SK-N-MC (cell line): ENCODE results near the gene SRGAP3.

Source experiments
- DNase-seq: peaks from one replicate; pipeline ENCODE4 v3.0.0-alpha.2; 2011; ENCODE audit warnings: low read depth, low spot score
- H3K27ac ChIP-seq: fragments of 200-600 bp; sonication (generic); 2 replicates; pipeline ENCODE4 v1.5.1; 2016; ENCODE audit warnings: mixed run types
- H3K36me3 ChIP-seq: fragments of 200-600 bp; sonication (generic); 2 replicates; pipeline ENCODE4 v1.6.1; 2017; ENCODE audit warnings: antibody characterized with exemption, low read length, mixed read lengths; ENCODE audit not compliant: insufficient read depth
- H3K4me3 ChIP-seq: fragments of 200-600 bp; sonication (generic); 2 replicates; pipeline ENCODE4 v1.5.1; 2016
- H3K9ac ChIP-seq: fragments of 200-600 bp; sonication (generic); 2 replicates; pipeline ENCODE4 v1.8.0; 2017; ENCODE audit warnings: mixed run types, mixed read lengths; ENCODE audit not compliant: insufficient read length
- H3K9me3 ChIP-seq: fragments of 200-600 bp; sonication (generic); 2 replicates; pipeline ENCODE4 v1.6.1; 2017; ENCODE audit warnings: low read depth, mild to moderate bottlenecking, antibody characterized with exemption, low read length, moderate library complexity, mixed read lengths
- EZH2 ChIP-seq: fragments of 200-600 bp; sonication (generic); IDR thresholded peaks from one replicate; pipeline ENCODE4 v1.6.1; 2017; ENCODE audit warnings: antibody characterized with exemption
- FOXP2 ChIP-seq: optimal IDR thresholded peaks from 2 replicates; pipeline ENCODE3; 2011; ENCODE audit warnings: mild to moderate bottlenecking, moderate library complexity; ENCODE audit not compliant: insufficient read depth; ENCODE audit errors: extremely low read length, control extremely low read depth
- POLR2AphosphoS5 ChIP-seq: IDR thresholded peaks from 2 replicates; pipeline ENCODE4 v1.6.1; 2012; ENCODE audit warnings: mild to moderate bottlenecking, low read depth, low read length, borderline replicate concordance

SRGAP3 gene

DNA sequence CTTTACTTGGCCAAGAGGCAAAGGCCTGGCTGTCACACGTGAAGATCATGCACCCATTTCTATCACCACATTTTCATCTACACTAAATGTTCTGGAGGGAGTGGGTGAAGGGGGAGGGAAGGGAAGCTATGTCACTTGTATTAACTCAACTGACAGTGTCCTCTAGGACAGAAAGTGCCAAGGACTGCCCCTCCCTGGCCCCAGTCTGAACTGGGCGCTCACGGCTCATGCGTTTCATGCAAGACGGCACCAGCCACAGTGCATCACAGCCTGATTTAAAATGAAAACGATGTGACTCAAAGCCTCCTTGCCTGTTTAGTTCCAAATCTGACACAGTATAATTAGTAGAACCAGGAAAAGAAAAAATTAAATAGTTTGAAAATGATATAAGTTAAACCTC is 265.4 kb downstream of the SRGAP3 start:
- no peak overlapping the region for H3K27ac ChIP-seq
- no peak overlapping the region for H3K9ac ChIP-seq
- no peak overlapping the region for H3K4me3 ChIP-seq
- DNase-seq: no peak
- no peak for TF ChIP-seq POLR2AphosphoS5
- TF ChIP-seq EZH2: no peak
- TF ChIP-seq FOXP2: no peak
- H3K9me3 ChIP-seq: no peaks in the 10 kb centered on the region
- no peaks in the 10 kb centered on the region for H3K36me3 ChIP-seq

GRCh38 chr3:8983591-8983990 is 265.9 kb downstream of the SRGAP3 start:
- TF ChIP-seq EZH2 (no peak), POLR2AphosphoS5 (no peak), FOXP2 (no peak)
- DNase-seq: no peak

GRCh38 chr3:8983026-8983425 is 266.4 kb downstream of the SRGAP3 start:
- Histone ChIP-seq H3K36me3 (no peaks in the 10 kb centered on the region), H3K9me3 (no peaks in the 10 kb centered on the region), H3K27ac (no peak overlapping the region), H3K9ac (no peak overlapping the region), H3K4me3 (no peak overlapping the region)
- DNase-seq: no peak
- TF ChIP-seq EZH2 (no peak), POLR2AphosphoS5 (no peak), FOXP2 (no peak)

More at GRCh38 chr3:8983591-8983990, 265.9 kb downstream of the SRGAP3 start:
- Histone ChIP-seq H3K4me3 (no peak overlapping the region), H3K9me3 (no peaks in the 10 kb centered on the region), H3K9ac (no peak overlapping the region), H3K27ac (no peak overlapping the region), H3K36me3 (no peaks in the 10 kb centered on the region)

DNA sequence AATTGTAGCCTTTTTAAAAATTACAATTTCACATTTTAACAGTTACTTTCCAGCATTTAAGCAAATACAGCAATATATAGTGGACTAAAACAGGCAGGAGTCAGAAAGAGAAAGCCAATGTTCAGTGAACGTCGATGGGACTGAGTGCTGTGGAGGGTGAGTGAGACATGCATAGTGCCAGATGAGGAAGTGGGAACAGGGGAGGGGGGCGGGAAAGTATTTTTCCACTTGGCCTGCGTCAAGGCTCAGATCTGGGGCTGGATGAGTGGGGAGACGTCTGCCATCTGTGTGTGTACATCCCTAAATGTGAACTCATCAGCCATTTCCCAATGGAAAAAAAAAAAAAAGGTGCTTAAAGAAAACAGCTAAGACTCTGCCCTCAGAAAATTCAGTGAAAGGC is 266.9 kb downstream of the SRGAP3 start:
- Histone ChIP-seq H3K36me3 (no peaks in the 10 kb centered on the region), H3K9ac (no peak overlapping the region), H3K4me3 (no peak overlapping the region), H3K27ac (no peak overlapping the region), H3K9me3 (no peaks in the 10 kb centered on the region)
- DNase-seq: no peak
- TF ChIP-seq POLR2AphosphoS5 (no peak), EZH2 (no peak), FOXP2 (no peak)

DNA sequence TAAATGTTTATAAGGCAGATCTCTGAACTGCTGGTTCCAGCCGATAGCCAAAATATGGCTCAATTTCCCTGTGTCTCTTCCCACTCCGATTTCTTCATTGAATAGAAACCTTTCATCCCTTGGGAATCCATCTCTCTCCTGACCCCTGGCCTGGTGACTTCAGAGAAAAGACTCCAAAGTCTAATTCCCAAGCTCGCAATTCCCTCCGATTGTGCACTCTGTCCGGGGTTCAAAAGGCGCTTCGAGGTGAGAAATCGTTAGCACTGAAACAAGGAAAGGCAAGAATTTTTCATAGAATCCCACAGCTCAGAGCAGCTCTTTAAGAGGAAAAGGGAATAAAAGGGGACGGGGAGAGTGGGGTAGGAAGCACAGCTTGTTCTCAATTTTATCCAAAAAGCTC is 267.7 kb downstream of the SRGAP3 start:
- no peaks in the 10 kb centered on the region for H3K36me3 ChIP-seq
- DNase-seq: no peak
- no peak overlapping the region for H3K27ac ChIP-seq
- H3K9ac ChIP-seq: no peak overlapping the region
- no peaks in the 10 kb centered on the region for H3K9me3 ChIP-seq
- no peak overlapping the region for H3K4me3 ChIP-seq
- TF ChIP-seq EZH2: no peak
- no peak for TF ChIP-seq FOXP2
- no peak for TF ChIP-seq POLR2AphosphoS5

- Histone ChIP-seq H3K27ac (no peak overlapping the region), H3K9ac (no peak overlapping the region), H3K9me3 (no peaks in the 10 kb centered on the region), H3K4me3 (no peak overlapping the region), H3K36me3 (no peaks in the 10 kb centered on the region)
- no peak for DNase-seq
- TF ChIP-seq FOXP2 (no peak), EZH2 (no peak), POLR2AphosphoS5 (no peak)
Measured at GRCh38 chr3:8981296-8981695, 268.1 kb downstream of the SRGAP3 start.

DNA sequence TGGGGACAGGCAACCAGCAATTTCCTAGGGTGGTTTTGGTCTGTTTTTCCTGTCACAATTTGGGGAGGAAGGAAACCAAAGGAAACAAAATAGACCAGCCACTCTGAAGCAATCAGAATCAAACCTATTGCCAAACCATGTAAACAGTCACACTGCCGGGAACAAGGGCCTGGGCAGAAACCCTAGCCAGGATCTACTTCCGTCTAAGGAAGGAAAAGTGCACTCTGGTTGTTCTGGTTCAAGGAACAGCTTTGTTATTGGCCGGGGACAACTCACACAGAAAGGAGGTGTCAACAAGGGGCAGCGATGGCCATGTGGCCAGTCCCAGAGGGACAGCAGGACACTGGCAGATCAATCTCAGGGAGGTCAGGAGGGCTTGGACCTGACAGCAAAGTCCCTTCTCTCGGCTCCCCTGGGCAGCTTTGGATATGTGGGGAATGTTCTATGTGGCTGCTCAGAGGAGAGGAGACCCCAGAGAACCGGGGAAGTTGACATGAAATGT is 268.6 kb downstream of the SRGAP3 start:
- no peak for TF ChIP-seq FOXP2
- TF ChIP-seq EZH2: no peak
- no peak for TF ChIP-seq POLR2AphosphoS5
- H3K27ac ChIP-seq: no peak overlapping the region
- H3K9ac ChIP-seq: no peak overlapping the region
- no peaks in the 10 kb centered on the region for H3K9me3 ChIP-seq
- H3K4me3 ChIP-seq: no peak overlapping the region
- no peak for DNase-seq
- H3K36me3 ChIP-seq: no peaks in the 10 kb centered on the region

GRCh38 chr3:8979262-8979661 is 270.2 kb downstream of the SRGAP3 start:
- DNase-seq: no peak
- H3K9me3 ChIP-seq: no peaks in the 10 kb centered on the region
- no peak for TF ChIP-seq POLR2AphosphoS5
- no peak for TF ChIP-seq EZH2
- TF ChIP-seq FOXP2: no peak
- no peak overlapping the region for H3K27ac ChIP-seq
- no peak overlapping the region for H3K9ac ChIP-seq
- H3K36me3 ChIP-seq: no peaks in the 10 kb centered on the region
- H3K4me3 ChIP-seq: no peak overlapping the region

- no peak overlapping the region for H3K9ac ChIP-seq
- H3K4me3 ChIP-seq: no peak overlapping the region
- TF ChIP-seq FOXP2: no peak
- no peak for TF ChIP-seq EZH2
- TF ChIP-seq POLR2AphosphoS5: no peak
- H3K36me3 ChIP-seq: no peaks in the 10 kb centered on the region
- DNase-seq: no peak
- H3K9me3 ChIP-seq: no peaks in the 10 kb centered on the region
- H3K27ac ChIP-seq: no peak overlapping the region
Measured at GRCh38 chr3:8978551-8978950, 270.9 kb downstream of the SRGAP3 start.

- no peak overlapping the region for H3K27ac ChIP-seq
- no peak for TF ChIP-seq FOXP2
- no peak for TF ChIP-seq POLR2AphosphoS5
- no peak for TF ChIP-seq EZH2
- no peak overlapping the region for H3K9ac ChIP-seq
- H3K36me3 ChIP-seq: no peaks in the 10 kb centered on the region
- DNase-seq: no peak
- H3K4me3 ChIP-seq: no peak overlapping the region
- H3K9me3 ChIP-seq: no peaks in the 10 kb centered on the region
Measured at GRCh38 chr3:8976540-8977182, 272.8 kb downstream of the SRGAP3 start.
